H1 (cell line): Measurements from ENCODE around the gene IARS2.

ENCODE experiments used
- CTCF ChIP-seq, 3 experiments: IDR thresholded peaks; 1 replicate in 2 of 3; 2 replicates in 1 of 3; pipeline versions ENCODE4 v1.5.1 to v1.6.1; 2011; ENCODE audit warnings: low read length in 3 of 3, mild to moderate bottlenecking in 3 of 3, inconsistent platforms in 2 of 3, low read depth in 1 of 3, moderate library complexity in 1 of 3; ENCODE audit not compliant: insufficient read depth in 1 of 3; ENCODE audit errors: control extremely low read depth in 1 of 3
- EP300 ChIP-seq, 2 experiments: IDR thresholded peaks; 1 replicate in 1 of 2; 2 replicates in 1 of 2; pipeline ENCODE4 v1.6.1; 2011 to 2012; ENCODE audit warnings: low read depth in 2 of 2, low read length in 2 of 2, mild to moderate bottlenecking in 2 of 2, borderline replicate concordance in 1 of 2, inconsistent platforms in 1 of 2, moderate library complexity in 1 of 2
- POU5F1 ChIP-seq: IDR thresholded peaks from 2 replicates; pipeline ENCODE4 v1.6.1; 2011; ENCODE audit warnings: low read depth, mild to moderate bottlenecking, low read length, moderate library complexity

GRCh38 chr1:220129479-220130210 is 35.7 kb downstream of the IARS2 start:
- no peak for TF ChIP-seq CTCF (IDR thresholded peaks at IDR 0.05; ENCODE audit: control extremely low read depth in 1 of 3, insufficient read depth in 1 of 3, low read depth in 1 of 3, low read length in 3 of 3)
- no peak for TF ChIP-seq EP300 (IDR thresholded peaks at IDR 0.05; ENCODE audit: borderline replicate concordance in 1 of 2, low read depth in 2 of 2, low read length in 2 of 2)
- TF ChIP-seq POU5F1, result no peak
